Activated B cell treated with CpG ODN at 0.5 μM for 24 hours (primary cell): Measurements from ENCODE around the gene GNPAT. TPM values are rescaled to one million over a fixed set of nuclear protein-coding genes. Genes with fewer than 3 reads are reported as not detected.

Experiments
- ATAC-seq: fragments of 200-7000 bp; cut with Tn5 transposase; one replicate; pipeline ENCODE4 v1.10.0; 2021; ENCODE audit warnings: low read depth, mild to moderate bottlenecking, moderate library complexity
- CTCF ChIA-PET: fragments of 350-600 bp; sonication (Branson Sonifier 250); formaldehyde crosslinking; loops from one replicate; lab custom pipeline; 2021; ENCODE audit warnings: antibody characterized with exemption; lab: Charles Lee
- POLR2A ChIA-PET: fragments of 350-600 bp; sonication (Branson Sonifier 250); formaldehyde crosslinking; loops from one replicate; lab custom pipeline; 2021; ENCODE audit warnings: antibody characterized with exemption; lab: Charles Lee
- DNase-seq: peaks from one replicate; pipeline ENCODE4 v3.0.0; 2022
- H3K27ac Mint-ChIP-seq: one replicate; pipeline ENCODE4 v1.8.0; 2020; ENCODE audit warnings: mixed read lengths
- H3K27me3 Mint-ChIP-seq: one replicate; pipeline ENCODE4 v1.8.0; 2021; ENCODE audit warnings: mixed read lengths
- H3K36me3 Mint-ChIP-seq: one replicate; pipeline ENCODE4 v1.8.0; 2021; ENCODE audit warnings: low read depth, mixed read lengths
- H3K4me1 Mint-ChIP-seq: one replicate; pipeline ENCODE4 v1.8.0; 2021; ENCODE audit warnings: mixed read lengths
- H3K4me3 Mint-ChIP-seq: one replicate; pipeline ENCODE4 v1.8.0; 2020; ENCODE audit warnings: mild to moderate bottlenecking, mixed read lengths
- H3K9me3 Mint-ChIP-seq: one replicate; pipeline ENCODE4 v1.8.0; 2020; ENCODE audit warnings: mixed read lengths
- CTCF ChIP-seq: fragments of 200-600 bp; IDR thresholded peaks from one replicate; pipeline ENCODE4 v1.8.0; 2022; ENCODE audit warnings: antibody characterized with exemption, mild to moderate bottlenecking
- intact Hi-C: fragments of 100-400 bp; cut with micrococcal nuclease; formaldehyde crosslinking; loops from one replicate; pipeline ENCODE4 v1.15.1; 2024
- total RNA-seq: library from RNA; stranded (reverse); gene quantifications from 2 replicates; pipeline ENCODE4 v1.2.3, GENCODE V29; 2022

GNPAT gene
- total RNA-seq, 1 donor from 2014 or later, result 47.4 TPM

GRCh38 chr1:231241750-231242149 lies 738 bp downstream of the GNPAT start:
- H3K4me3 Mint-ChIP-seq, result peak overlapping the region; percentile 93
- ChIA-PET POLR2A (interaction anchor here (0.8 to 3.1 kb wide), 4 partner anchors 20 to 599 kb away, joined by 3 to 18 read pairs (median 4); partner anchors contain the start of genes COG2, EXOC8 and SPRTN), CTCF (no interaction called here)
- no peak for TF ChIP-seq CTCF
- intact Hi-C loops, result loop anchor here (1.0 to 5.0 kb wide), 7 partner anchors 26 to 599 kb away; partner anchors contain the start of genes ARV1, COG2, DISC1 and EGLN1
- H3K27me3 Mint-ChIP-seq, result no peaks in the 10 kb centered on the region
- H3K9me3 Mint-ChIP-seq, result no peaks in the 10 kb centered on the region
- H3K36me3 Mint-ChIP-seq, result peaks cover 57% of the 10 kb centered on the region
- peaks cover 54% of the 10 kb centered on the region for H3K4me1 Mint-ChIP-seq
- H3K27ac Mint-ChIP-seq, result peak overlapping the region; percentile 94
- DNase-seq (no peak), ATAC-seq (no peak)

DNA sequence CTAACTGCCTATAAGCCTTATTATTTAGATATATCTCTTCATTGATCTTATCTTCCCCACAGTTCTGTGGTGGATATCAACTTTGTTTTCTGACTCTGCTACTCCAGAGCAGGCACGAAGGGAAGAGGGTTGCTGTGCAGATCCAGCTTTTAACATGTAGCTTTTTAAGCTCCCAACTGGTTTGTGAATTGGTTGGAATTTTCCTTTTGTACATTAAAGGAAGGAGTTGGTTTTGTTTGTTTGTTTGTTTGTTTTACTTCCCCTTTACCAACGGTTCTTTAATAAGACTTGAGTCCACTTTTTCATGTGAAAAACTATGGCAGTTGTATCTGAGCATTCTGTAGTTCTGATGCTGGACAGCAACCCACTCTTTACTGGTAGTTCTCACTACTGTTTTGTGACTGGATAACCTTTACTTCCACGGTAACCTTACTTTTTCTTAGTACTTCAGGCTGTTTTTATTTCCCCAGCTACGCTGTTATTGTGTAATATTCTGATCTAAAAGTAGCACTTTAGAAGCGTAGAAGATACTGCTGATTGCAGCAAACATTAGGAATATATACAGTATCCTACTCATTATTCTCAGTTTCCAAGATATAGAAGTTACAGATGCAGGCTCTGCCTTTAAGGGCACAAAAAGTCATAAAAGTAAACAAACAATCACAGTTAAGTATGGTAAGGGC lies 1.6 kb downstream of the GNPAT start:
- intact Hi-C loops, result loop anchor here (5.0 kb wide), 3 partner anchors 180 to 385 kb away; partner anchors contain the start of genes DISC1 and EGLN1
- Mint-ChIP-seq H3K27me3 (no peaks in the 10 kb centered on the region), H3K9me3 (no peaks in the 10 kb centered on the region), H3K27ac (no peak overlapping the region), H3K4me1 (peaks cover 52% of the 10 kb centered on the region), H3K4me3 (peak overlapping the region; percentile 93), H3K36me3 (peaks cover 55% of the 10 kb centered on the region)
- no peak for DNase-seq
- POLR2A ChIA-PET, result interaction anchor here (1.3 to 3.1 kb wide), 3 partner anchors 19 to 95 kb away, joined by 3 to 18 read pairs (median 4); partner anchors contain the start of genes EXOC8 and SPRTN
- CTCF ChIA-PET, result no interaction called here
- no peak for ATAC-seq
- no peak for TF ChIP-seq CTCF

- H3K4me1 Mint-ChIP-seq, result peaks cover 9% of the 10 kb centered on the region
- DNase-seq (no peak), ATAC-seq (no peak)
- TF ChIP-seq CTCF, result no peak
- H3K27ac Mint-ChIP-seq, result no peak overlapping the region
- H3K27me3 Mint-ChIP-seq, result no peaks in the 10 kb centered on the region
- ChIA-PET POLR2A (no interaction called here), CTCF (no interaction called here)
- intact Hi-C loops, result no loop called here
- peaks cover 55% of the 10 kb centered on the region for H3K36me3 Mint-ChIP-seq
- H3K9me3 Mint-ChIP-seq, result no peaks in the 10 kb centered on the region
- H3K4me3 Mint-ChIP-seq, result no peak overlapping the region
Measured at GRCh38 chr1:231248778-231249177, 7.8 kb downstream of the GNPAT start.

DNA sequence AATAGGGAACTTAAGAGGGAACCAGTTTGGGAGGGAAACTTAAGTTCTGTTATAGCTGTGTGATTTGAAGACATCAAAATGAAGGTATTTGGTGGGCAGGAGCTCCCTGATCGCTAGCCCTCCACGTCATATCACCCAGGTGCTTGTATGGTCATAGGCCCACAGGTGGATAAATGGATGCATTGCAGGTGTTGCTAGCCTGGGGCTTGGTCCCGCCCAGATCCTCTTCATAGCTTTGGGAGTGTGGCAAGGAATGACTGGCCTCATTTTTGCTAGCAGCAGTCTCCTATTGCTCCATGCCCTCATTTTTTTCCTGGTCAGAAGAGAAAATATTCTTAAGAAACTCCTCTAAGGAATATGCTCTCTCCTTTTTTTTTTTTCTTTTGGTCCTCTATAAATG lies 11.3 kb downstream of the GNPAT start:
- POLR2A ChIA-PET, result no interaction called here
- no peak for DNase-seq

More for the DNA sequence above, 11.3 kb downstream of the GNPAT start:
- TF ChIP-seq CTCF, result no peak
- no peaks in the 10 kb centered on the region for H3K9me3 Mint-ChIP-seq
- CTCF ChIA-PET, result no interaction called here
- no peaks in the 10 kb centered on the region for H3K4me1 Mint-ChIP-seq
- H3K4me3 Mint-ChIP-seq, result no peak overlapping the region
- H3K27ac Mint-ChIP-seq, result no peak overlapping the region
- H3K36me3 Mint-ChIP-seq, result peaks cover 67% of the 10 kb centered on the region
- H3K27me3 Mint-ChIP-seq, result no peaks in the 10 kb centered on the region
- intact Hi-C loops, result no loop called here
- no peak for ATAC-seq
